Psoas muscle (tissue), 8 donors: Measurements from ENCODE around the gene SP100. TPM values are rescaled to one million over a fixed set of nuclear protein-coding genes. Genes with fewer than 3 reads are reported as not detected.

Source experiments
- ATAC-seq, 4 donors: fragments of 200-7000 bp; cut with Tn5 transposase; one replicate each; pipeline ENCODE4 v1.9.1; 2020; ENCODE audit warnings: moderate library complexity in 3 of 4, mild to moderate bottlenecking in 2 of 4
- DNase-seq, 2 donors: peaks; one replicate each; pipeline ENCODE4 v3.0.0-alpha.2; 2020
- H3K27ac ChIP-seq: fragments of 200-600 bp; one replicate; pipeline ENCODE4 v1.8.0; 2022
- H3K27me3 ChIP-seq, 3 donors: fragments of 200-600 bp in 1 of 3; one replicate each; pipeline versions ENCODE4 v1.6.1 to v1.8.0; 2013 to 2022; ENCODE audit warnings: low read length in 2 of 3, mild to moderate bottlenecking in 2 of 3, moderate library complexity in 1 of 3; ENCODE audit not compliant: insufficient read depth in 3 of 3
- H3K36me3 ChIP-seq, 2 donors: fragments of 200-600 bp in 1 of 2; one replicate each; pipeline versions ENCODE4 v1.6.1 to v1.8.0; 2013 to 2022; ENCODE audit warnings: low read depth in 1 of 2, mild to moderate bottlenecking in 1 of 2, moderate library complexity in 1 of 2; ENCODE audit not compliant: insufficient read depth in 1 of 2
- H3K4me1 ChIP-seq: fragments of 200-600 bp; one replicate; pipeline ENCODE4 v1.8.0; 2022
- H3K4me3 ChIP-seq: fragments of 200-600 bp; one replicate; pipeline ENCODE4 v1.8.0; 2022; ENCODE audit warnings: mild to moderate bottlenecking
- H3K9me3 ChIP-seq: fragments of 200-600 bp; one replicate; pipeline ENCODE4 v1.8.0; 2022
- CTCF ChIP-seq: fragments of 200-600 bp; IDR thresholded peaks from one replicate; pipeline ENCODE4 v1.8.0; 2022; ENCODE audit warnings: antibody characterized with exemption
- WGBS, 3 donors: extraction: QIAGEN DNeasy Blood & Tissue Kit; methylation state at CpG; one replicate each; pipeline versions ENCODE4 v1.1.6 to v1.1.7; 2013; 5-methylcytosine and 5-hydroxymethylcytosine counted together
- intact Hi-C, 2 donors: fragments of 100-400 bp; cut with DNase I; formaldehyde crosslinking; loops; one replicate each; pipeline versions ENCODE4 v1.11.0 to v1.14.2; 2022
- polyA plus RNA-seq, 3 donors: library from polyadenylated mRNA; stranded (reverse); fragments of 200-250 nt; gene quantifications; one replicate each; pipeline ENCODE4 v1.2.3, GENCODE V29; 2013
- total RNA-seq, 4 donors: library from RNA; stranded (reverse); fragmentation: NEBNext Ultra II Directional in 2 of 4; extraction: Animal tissue kit (Norgen Biotek cat#: 25700) in 2 of 4; gene quantifications; one replicate each; pipeline versions ENCODE4 v1.2.1 to v1.2.4, GENCODE V29; 2021 to 2023
- donor health status: healthy with polysubstance abuse.
- donor health status: DM: no; HTN: no; CAD: no; lungs with moderate emphysema.
- donor health status: Bipolar disorder and iron deficiency.
- donor health status: healthy.
- donor health status: DM: yes; HTN: yes; CAD: no.
- donor health status: DM: no; HTN: no; CAD: no.
- donor health status: DM: no; HTN: no; CAD: no.
- donor health status: DM: yes; HTN: yes; CAD: no.

Gene SP100
- total and polyA plus RNA-seq, 7 donors = 6.5 to 28.0 (median 13.5) TPM

- ATAC-seq (no peak), DNase-seq (no peak)
- H3K9me3 ChIP-seq = no peaks in the 10 kb centered on the region
- no peaks in the 10 kb centered on the region for H3K4me1 ChIP-seq
- TF ChIP-seq CTCF = no peak
- H3K27ac ChIP-seq = no peak overlapping the region
- no peak overlapping the region for H3K4me3 ChIP-seq
- no peaks in the 10 kb centered on the region for H3K27me3 ChIP-seq
- intact Hi-C loops = no loop called here
- H3K36me3 ChIP-seq = peaks cover 3 to 32% of the 10 kb centered on the region in 2 donors
- 89 to 94% (median 91%) methylated on average over 2 of the region's 2 CpGs for WGBS, 3 donors
Measured at GRCh38 chr2:230443541-230443940, 27.5 kb downstream of the SP100 start.

- Histone ChIP-seq H3K27ac (no peak overlapping the region), H3K36me3 (peaks cover 3 to 45% of the 10 kb centered on the region in 2 donors), H3K9me3 (no peaks in the 10 kb centered on the region), H3K4me3 (no peak overlapping the region), H3K27me3 (no peaks in the 10 kb centered on the region), H3K4me1 (no peaks in the 10 kb centered on the region)
- ATAC-seq (no peak), DNase-seq (no peak)
- intact Hi-C loops = no loop called here
- 83 to 90% (median 86%) methylated on average over 2 of the region's 2 CpGs for WGBS, 3 donors
- no peak for TF ChIP-seq CTCF
Measured at GRCh38 chr2:230444832-230445231, 28.8 kb downstream of the SP100 start.

- Histone ChIP-seq H3K27ac (no peak overlapping the region), H3K4me3 (no peak overlapping the region), H3K36me3 (peaks cover 3 to 54% of the 10 kb centered on the region in 2 donors), H3K9me3 (no peaks in the 10 kb centered on the region), H3K27me3 (no peaks in the 10 kb centered on the region), H3K4me1 (no peaks in the 10 kb centered on the region)
- no peak for DNase-seq
- intact Hi-C loops = no loop called here
- TF ChIP-seq CTCF = no peak
- ATAC-seq = no peak
- 79 to 87% (median 80%) methylated on average over 7 of the region's 7 CpGs for WGBS, 3 donors
Measured at GRCh38 chr2:230447036-230447435, 31.0 kb downstream of the SP100 start.

GRCh38 chr2:230447455-230448451, 31.8 kb downstream of the SP100 start:
- no peak for ATAC-seq
- no peak for TF ChIP-seq CTCF
- H3K9me3 ChIP-seq = no peaks in the 10 kb centered on the region
- no peaks in the 10 kb centered on the region for H3K27me3 ChIP-seq
- no peak for DNase-seq
- WGBS, 3 donors = 82 to 84% (median 84%) methylated on average over 8 of the region's 8 CpGs
- intact Hi-C loops = no loop called here
- H3K27ac ChIP-seq = no peak overlapping the region
- H3K36me3 ChIP-seq = peaks cover 3 to 54% of the 10 kb centered on the region in 2 donors
- H3K4me1 ChIP-seq = no peaks in the 10 kb centered on the region
- H3K4me3 ChIP-seq = no peak overlapping the region
